ENCODE measurements around the gene SMC1B.

SMC1B gene

GRCh38 chr22:45323695-45324094, 89.7 kb downstream of the SMC1B start:
- H3K4me3 ChIP-seq (ENCODE audit: low read depth, low read length), result no peak overlapping the region
- DNase-seq (ENCODE audit: low read depth), result no peak
- no peak for TF ChIP-seq CTCF (IDR thresholded peaks at IDR 0.05; ENCODE audit: control insufficient read depth, extremely low read depth, insufficient read depth)

DNA sequence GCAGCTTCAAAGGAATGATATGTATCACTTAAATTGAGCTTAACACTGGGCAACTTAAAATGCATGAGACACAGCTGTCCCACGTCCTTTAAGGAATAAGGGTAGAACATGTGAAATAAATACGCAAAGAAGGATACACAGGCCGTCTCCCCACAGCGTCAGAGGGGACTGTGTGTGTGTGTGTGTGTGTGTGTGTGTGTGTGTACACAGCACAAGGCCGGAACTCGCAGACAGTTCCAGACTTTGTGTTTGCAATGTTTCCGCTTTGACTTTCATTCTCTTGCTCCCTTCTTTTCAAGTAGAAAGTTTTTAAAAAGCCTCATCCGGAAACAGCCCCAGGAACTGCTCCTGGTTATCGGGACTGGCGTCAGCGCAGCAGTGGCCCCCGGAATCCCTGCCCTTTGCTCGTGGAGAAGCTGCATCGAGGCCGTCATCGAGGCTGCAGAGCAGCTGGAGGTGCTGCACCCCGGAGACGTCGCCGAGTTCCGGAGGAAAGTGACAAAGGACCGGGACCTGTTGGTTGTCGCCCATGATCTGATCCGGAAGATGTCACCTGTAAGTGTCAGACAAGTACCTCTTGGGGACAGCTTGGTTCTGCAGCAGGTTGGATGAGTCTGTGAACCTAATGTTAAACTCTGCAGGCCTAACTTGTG, 90.4 kb downstream of the SMC1B start:
- no peak for DNase-seq (ENCODE audit: low read depth)
- no peak overlapping the region for H3K4me3 ChIP-seq (ENCODE audit: low read depth, low read length)
- TF ChIP-seq CTCF (IDR thresholded peaks at IDR 0.05; ENCODE audit: control insufficient read depth, extremely low read depth, insufficient read depth), result no peak

GRCh38 chr22:45321827-45322226, 91.6 kb downstream of the SMC1B start:
- DNase-seq (ENCODE audit: low read depth), result no peak
- TF ChIP-seq CTCF (IDR thresholded peaks at IDR 0.05; ENCODE audit: control insufficient read depth, extremely low read depth, insufficient read depth), result no peak
- no peak overlapping the region for H3K4me3 ChIP-seq (ENCODE audit: low read depth, low read length)

DNA sequence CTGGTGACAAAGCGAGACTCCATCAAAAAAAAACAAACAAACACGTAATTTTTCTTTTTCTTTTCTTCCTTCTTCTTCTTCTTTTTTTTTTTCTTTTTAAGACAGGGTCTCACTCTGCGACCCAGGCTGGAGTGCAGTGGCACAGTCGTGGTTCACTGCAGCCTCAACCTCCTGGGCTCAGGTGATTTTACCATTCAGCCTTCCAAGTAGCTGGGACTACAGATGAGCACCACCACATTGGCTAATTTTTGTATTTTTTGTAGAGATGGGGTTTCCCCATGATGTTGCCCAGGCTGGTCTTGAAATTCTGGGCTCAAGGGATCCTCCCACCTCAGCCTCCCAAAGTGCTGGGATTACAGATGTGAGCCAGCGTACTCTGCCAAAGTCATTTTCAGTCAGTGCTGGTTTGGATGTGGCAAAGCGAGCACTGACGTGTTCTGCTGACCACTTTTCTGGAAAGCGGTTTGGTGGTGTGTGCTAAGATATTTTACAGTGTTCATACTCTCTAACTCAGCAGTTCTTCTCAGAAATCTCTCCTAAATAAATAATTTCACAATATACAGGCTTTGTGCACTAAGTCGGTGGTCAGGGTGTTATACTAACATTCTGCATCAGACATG, 92.9 kb downstream of the SMC1B start:
- H3K4me3 ChIP-seq (ENCODE audit: low read depth, low read length), result no peak overlapping the region
- no peak for TF ChIP-seq CTCF (IDR thresholded peaks at IDR 0.05; ENCODE audit: control insufficient read depth, extremely low read depth, insufficient read depth)
- DNase-seq (ENCODE audit: low read depth), result no peak

DNA sequence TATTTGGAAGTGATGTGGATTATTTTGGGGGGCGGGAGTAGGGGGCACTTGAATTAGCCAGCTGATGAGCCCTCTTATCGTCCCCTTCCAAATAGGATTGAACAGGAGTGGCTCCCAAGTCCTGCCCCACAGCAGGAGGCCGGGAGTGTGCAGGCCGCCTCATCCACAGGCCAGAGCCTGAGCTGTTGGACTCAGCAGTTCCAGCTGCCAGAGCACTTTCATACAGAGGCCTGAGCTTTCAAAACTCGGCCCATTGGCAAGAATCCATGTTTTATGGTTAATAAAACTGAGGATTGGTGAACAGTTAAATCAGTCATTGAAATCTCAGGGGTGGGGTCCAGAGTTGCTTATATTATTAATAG, 94.1 kb downstream of the SMC1B start:
- DNase-seq (ENCODE audit: low read depth), result no peak
- no peak for TF ChIP-seq CTCF (IDR thresholded peaks at IDR 0.05; ENCODE audit: control insufficient read depth, extremely low read depth, insufficient read depth)
- no peak overlapping the region for H3K4me3 ChIP-seq (ENCODE audit: low read depth, low read length)

GRCh38 chr22:45318558-45319323, 94.7 kb downstream of the SMC1B start:
- TF ChIP-seq CTCF (IDR thresholded peaks at IDR 0.05; ENCODE audit: control insufficient read depth, extremely low read depth, insufficient read depth), result no peak
- no peak for DNase-seq (ENCODE audit: low read depth)
- no peak overlapping the region for H3K4me3 ChIP-seq (ENCODE audit: low read depth, low read length)
